SK-N-MC (cell line): Measurements from ENCODE around the gene SGMS2.

ENCODE experiments used
- EZH2 ChIP-seq: fragments of 200-600 bp; sonication (generic); IDR thresholded peaks from one replicate; pipeline ENCODE4 v1.6.1; 2017; ENCODE audit warnings: antibody characterized with exemption
- POLR2AphosphoS5 ChIP-seq: IDR thresholded peaks from 2 replicates; pipeline ENCODE4 v1.6.1; 2012; ENCODE audit warnings: mild to moderate bottlenecking, low read depth, low read length, borderline replicate concordance

DNA sequence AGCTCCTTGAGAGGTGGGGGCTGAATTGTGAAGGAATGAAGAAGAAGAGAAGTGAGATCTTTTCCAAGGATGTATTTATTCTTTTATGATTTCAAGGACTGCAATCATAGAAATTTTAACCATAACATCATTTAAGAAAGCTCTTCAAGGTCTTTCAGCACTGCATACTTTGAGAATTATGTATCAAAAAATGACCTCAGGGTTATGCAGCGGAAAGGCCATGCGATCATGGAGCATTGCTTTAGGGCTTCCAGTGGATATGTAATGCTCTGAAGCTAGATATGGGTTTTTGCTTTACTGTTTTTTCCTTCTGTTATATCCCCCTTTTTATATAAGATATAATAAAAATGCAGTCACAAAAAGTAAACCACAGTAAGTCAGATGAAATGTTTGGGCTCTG is 38.7 kb downstream of the SGMS2 start:
- TF ChIP-seq EZH2 (no peak), POLR2AphosphoS5 (no peak)
